NCI-H446 (cell line): ENCODE data around the gene UNC93B1.
A peak's percentile ranks its signal among the peaks of the same experiment; 100 is the strongest.

Experiments
- DNase-seq, 2 experiments: peaks; one replicate each; lab custom pipeline; 2025; lab: John Stamatoyannopoulos, UW

UNC93B1 gene

DNA sequence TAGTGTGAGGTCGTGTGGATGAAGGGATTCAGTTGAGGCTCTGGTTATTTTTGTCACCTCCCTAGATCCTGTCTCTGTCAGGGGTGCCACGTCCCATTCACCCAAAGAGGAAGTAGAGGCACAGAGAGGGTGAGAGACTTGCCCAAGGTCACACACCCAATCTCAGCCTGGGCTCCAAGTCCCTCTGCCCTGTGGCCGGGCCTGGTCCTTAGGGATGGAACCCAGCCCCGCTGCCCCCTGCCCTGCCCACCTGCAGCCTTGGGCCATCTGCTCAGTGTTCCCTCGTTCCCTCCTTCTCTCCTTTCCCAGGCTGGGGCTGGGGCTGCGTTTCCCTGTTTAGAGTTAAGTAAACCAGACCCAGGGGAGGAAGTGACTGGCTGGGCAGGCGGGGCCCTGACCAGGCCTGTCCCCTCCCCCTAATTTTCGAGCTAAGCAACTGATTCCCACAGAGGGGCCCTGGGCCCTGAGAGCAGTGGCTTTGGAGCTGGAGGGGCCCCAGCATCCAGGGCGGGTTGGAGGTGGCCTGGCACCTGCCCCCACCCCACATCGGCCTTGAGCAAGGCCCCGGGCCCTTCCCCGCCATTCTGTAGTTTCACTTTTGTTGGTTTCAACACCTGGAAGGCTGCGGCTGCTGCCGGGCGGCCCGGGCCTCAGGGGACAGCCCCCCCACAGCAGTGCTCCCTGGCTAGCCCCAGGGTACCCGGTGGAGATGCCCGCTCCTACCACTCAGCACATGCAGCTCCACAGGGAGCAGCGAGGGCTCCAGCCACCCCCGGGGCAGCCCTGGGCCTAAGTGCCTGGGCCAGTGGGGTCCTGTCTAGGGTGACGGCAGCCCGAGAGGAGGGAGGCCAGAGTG lies 36.4 kb upstream of the UNC93B1 start:
- no peak for DNase-seq

DNA sequence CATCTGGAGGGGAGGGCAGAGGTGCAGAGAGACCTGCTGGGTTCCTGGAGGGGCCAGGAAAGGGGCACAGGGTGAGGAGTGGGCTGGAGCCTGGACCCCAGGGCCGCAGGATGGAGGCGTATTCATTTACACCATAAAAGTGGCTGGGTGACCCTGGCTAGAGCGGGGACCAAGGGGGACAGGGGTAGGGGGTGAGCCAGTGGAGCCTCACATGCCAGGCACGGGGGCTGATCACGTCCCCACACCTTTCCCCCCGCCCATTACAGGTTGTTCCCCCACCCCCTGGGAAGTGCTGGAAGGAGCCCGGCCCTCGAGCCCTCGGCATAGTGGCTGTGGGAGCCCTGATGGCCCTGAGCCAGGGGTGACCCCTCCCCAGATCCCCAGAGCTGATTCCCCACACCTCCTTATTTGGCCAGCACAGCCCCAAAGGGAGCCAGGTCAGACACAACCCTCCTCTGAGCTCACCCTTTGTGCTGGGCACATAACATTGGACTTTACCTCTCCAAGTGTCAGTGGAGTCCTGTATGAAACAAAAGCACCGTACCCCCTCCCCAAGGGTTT lies 35.7 kb upstream of the UNC93B1 start:
- DNase-seq = no peak

DNA sequence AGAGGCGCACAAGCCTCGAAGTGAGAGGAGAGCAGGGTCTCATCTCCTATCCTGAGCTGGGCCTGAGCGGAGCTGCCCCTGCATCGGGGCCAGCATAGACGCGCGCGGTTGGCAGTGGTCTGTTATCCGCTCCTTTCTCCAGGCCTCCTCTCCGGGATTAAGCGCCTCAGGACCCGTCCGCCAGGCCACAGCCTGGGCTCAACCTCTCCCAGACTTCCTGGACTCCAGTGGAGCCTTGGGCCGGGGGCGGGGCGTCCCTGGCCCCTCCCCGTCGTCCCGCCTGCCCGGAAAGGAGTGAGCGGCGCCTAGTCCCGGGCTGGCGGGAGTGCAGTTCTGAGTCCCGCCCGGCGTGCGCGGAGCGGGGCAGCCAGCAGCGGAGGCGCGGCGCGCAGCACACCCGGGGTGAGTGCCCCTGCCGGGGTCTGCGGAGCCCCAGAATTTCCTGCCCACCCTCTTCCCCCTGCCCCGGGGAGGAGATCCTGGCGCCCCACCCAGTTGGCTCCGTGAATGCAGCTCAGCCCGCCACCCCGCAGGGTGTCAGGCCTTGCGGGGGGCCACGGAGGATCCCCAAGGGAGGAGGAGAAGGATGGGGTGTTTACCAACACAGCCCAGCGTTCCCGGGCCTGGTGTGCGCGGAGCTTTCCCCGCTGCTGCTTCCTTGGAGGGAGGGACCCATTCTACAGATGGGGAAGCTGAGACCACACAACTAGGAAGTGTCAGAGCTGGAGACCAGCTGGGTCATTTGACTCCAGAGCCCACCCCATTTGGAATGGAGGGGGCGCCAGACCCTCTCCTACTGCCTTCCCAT lies 35.0 kb upstream of the UNC93B1 start, which contains the start of gene TCIRG1:
TCIRG1 (plus strand) TSS at position 308 of the 808 bp plus-strand sequence. CDS start 2,247 bp downstream, outside the sequence.
- DNase-seq = no peak

DNA sequence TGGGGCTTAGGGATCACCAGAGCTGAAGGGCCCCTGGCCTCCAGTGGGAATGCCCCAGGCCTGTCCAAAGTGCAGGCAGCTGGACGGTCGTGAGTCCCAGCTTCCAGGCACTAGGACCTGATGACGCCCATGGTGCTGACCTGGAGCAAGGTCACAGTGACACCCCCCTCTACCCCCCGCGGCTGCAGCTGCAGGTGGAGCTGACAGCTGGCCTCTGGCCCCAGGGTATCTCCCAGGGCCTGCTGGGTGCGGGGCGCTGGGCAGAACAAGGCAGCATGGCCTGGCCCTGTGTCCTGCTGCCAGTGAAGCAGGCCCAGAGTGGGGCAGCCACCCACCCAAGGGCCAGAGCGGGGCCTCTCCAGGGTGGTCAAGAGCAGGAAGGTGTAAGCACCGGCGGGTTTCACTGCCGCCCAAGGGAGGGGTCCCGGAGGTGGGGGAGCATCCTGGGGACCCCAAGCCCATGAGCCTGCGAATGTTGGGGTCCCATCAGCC lies 34.4 kb upstream of the UNC93B1 start:
- DNase-seq = no peak

DNA sequence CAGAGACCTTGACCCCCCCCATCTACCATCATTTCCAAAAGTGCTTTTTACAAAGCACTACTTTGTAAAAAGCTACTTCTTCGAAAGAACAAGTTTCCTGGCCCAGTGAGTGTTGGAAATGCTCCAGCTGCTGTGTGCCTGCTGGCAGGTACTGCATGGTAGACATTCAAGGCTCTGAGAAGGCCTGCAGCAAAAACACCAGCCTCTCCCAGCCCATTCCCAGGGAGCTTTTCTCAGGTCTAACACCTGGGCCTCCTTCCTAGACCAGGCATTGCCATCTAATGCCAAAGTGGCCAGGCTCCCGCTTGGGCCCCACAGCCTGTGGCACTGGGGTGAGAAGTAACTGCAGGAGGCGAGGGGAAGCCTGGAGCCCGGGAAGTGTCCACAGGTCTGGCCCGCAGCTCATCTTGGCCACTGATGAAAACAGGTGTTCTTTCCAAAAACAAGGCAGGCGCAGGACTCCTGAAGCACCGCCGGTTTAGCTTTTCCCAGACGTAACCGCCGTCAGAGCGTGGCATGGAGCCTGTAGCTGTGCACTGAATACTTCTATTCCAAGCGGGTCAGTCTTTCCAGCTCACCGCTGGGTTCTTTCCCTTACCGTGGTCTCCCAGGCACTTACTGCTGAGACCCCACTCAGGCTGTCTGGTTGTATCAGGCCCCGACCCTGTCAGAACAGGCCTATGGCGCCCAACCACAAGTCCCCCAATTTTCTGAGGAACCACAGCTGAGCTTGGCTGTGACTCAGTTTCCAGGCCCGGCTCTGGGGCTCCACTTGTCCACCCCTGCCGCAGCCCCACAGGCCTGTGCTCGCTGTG lies 33.7 kb upstream of the UNC93B1 start:
- no peak for DNase-seq

DNA sequence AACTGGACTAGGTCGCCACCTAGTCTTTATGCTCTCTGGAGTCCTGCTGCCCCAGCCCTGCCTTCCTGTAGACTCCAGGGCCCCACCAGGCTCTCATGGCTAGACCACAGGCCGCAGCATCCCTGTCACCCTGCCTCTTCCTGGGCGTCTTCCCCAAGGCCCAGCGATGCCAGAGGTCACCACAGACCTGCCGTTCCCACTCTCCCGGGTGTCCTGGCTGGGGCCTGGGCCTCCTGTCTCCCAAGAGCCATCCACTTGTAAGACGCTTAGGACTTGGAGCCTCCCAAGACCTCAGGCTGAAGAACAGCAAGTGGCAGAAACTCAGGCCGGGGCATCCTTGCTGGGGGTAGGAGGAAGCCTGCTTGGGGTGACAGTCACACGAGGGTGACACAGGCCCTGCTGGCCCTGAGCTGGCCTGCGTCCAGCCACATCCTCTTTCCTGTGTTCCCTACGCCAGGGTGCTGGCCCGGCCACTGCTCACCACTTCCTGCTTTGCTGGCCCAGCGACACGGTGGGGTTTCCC lies 32.9 kb upstream of the UNC93B1 start:
- DNase-seq = no peak

DNA sequence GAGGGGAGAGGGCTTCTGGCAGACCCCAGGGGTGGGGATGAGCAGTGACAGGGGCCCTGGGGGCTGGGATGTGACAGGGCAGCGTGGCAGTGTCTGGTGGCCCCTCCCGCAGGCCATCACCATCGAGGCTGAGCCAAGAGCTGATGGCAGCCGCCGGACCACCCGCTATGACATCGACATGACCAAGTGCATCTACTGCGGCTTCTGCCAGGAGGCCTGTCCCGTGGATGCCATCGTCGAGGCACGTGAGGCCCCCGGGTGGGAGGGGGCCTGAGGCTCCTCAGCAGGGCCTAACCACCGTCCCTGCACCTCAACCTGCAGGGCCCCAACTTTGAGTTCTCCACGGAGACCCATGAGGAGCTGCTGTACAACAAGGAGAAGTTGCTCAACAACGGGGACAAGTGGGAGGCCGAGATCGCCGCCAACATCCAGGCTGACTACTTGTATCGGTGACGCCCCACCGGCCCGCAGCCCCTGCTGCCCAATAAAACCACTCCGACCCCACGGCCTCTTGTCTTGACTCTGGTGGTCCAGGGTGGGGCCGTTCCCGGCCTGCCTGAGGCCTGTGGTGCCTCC lies 32.3 kb upstream of the UNC93B1 start:
- no peak for DNase-seq

DNA sequence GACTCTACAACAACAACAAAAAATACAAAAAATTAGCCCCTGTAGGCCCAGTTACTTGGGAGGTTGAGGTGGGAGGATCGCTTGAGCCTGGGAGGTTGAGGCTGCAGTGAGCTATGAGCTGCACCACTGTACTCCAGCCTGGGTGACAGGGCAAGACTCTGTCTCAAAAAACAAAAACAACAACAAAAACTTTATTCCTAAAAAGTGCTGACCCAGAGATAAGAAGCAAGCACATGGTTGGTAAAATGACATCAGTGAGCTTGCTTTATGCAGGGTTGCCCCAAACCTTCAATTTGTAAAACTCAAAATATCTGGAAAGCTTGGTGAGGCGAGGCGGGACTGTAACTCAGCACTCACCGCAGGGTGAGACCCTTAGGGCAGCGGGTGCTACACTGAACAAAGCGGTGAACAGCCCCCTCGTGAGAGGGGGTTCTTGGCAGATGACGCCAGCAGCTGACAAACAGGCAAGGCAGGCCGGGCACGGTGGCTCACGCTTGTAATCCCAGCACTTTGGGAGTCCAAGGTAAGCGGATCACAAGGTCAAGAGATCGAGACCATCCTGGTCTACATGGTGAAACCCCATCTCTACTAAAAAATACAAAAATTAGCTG lies 31.5 kb upstream of the UNC93B1 start:
- no peak for DNase-seq

DNA sequence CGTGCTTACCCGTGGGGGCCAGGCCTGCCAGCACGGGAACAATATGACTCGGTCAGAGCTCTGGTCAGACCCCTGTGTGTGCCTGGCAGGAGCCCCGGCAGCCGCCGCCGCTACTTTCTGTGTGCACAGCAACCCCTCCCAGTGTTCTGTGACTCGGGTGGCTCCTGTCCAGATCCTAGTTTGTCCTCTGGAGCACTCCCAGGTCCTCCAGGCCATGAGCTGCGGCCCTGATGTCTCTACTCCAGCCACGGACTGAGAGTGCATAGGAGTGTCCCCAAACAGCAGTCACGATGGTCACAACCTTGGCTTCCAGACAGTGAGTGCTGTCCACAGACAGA lies 29.8 kb upstream of the UNC93B1 start:
- DNase-seq = no peak

DNA sequence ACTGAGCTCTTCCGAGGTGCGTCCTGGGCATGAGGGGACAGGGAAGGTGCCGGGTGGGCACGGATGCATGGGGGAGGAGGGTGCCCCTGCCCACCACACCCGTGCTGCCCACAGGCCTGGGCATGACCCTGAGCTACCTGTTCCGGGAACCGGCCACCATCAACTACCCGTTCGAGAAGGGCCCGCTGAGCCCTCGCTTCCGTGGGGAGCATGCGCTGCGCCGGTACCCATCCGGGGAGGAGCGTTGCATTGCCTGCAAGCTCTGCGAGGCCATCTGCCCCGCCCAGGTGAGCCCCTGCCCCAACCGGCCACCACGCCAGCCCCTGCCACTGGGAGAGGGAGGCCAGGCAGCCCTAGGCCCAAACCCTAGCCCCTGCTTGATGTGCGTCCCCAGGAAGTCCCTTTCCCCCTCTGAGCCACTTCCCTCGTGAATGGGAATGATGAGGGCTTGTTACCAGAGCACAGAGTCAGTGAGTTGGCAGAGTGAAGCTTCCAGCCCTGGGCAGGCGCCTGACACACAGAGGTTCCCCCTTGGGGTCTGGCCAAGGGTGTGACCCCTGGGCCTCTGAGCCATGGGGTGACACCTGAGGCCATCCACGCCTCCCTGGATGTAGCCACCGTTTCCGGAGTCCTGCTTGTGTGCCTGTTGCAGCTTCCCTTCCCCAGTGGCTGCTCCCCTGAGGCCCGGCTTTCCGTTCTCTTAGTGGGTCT lies 29.3 kb upstream of the UNC93B1 start:
- DNase-seq = no peak

DNA sequence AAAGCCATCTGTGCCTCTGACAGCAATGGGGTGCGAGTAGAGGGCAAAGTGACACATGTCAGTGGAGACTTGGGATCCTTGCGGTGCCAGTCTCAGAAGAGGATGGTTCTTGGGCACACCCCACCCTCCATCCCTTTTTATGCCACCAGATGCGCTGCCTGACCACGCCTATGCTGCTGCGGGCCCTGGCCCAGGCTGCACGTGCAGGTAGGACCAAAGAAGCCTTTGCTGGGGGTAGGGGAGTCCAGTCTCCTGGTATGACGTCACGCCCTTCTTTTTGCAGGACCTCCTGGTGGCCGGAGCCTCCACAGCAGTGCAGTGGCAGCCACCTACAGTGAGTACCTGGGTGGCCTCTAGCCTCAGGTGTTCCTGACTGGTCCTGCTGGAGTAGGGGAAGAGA lies 28.1 kb upstream of the UNC93B1 start:
- no peak for DNase-seq

DNA sequence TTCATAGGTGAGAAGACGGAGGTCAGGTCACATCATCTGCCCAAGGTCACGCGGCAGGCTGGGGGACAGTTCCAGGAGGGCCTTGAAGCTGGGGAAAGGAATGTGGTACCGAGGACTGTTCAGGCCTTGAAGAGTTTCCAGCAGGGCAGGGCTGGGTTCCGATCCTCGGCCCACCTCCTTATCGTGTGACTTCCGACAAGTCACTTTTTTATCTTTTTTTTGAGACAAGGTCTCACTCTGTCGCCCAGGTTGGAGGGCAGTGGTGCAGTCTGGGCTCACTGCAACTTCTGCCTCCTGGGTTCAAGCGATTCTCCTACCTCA lies 27.2 kb upstream of the UNC93B1 start:
- no peak for DNase-seq

DNA sequence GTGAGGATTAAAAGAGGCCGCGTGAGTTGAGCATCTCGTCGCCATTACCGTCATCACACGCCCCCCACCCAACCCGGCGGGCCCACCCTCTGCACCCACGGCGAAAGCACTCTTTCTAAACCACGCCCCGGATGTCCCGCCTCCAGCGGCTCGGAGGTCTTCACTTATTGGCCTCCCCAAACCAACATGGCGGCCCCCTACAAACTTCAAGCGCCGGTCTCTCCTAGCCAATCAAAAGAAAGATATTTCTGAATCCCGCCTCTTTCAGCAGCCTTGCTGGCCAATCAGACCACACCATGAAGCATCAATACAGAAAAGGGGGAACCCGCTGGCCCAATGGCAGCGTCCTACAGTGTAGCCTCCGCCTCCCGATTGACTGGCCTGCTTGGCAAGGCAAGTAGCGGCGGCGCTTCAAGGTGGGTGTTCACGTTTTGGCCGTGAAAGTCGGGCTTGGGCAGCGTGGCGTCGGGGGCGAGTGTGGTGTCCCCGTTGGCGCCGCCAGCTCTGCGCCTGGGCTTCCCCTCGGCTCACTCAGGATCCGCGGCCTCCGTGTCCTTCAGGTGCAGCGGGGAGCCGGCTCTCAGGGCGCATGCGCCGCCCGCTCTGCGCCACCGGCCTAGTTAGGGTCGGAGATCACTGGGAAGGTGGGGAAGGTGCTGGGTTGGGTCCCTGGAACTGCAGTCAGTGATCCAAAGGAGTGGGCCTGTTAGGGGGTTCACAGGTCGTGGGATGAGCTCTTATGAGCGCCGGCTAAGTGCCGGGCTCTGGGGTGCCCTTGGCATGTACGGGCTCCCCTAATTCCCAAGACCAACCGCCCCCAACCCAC lies 26.6 kb upstream of the UNC93B1 start, which contains the start of gene NDUFS8:
NDUFS8 (plus strand) TSS at position 364 of the 826 bp plus-strand sequence. CDS start 1,471 bp downstream, outside the sequence.
- DNase-seq = peak; percentile 99

DNA sequence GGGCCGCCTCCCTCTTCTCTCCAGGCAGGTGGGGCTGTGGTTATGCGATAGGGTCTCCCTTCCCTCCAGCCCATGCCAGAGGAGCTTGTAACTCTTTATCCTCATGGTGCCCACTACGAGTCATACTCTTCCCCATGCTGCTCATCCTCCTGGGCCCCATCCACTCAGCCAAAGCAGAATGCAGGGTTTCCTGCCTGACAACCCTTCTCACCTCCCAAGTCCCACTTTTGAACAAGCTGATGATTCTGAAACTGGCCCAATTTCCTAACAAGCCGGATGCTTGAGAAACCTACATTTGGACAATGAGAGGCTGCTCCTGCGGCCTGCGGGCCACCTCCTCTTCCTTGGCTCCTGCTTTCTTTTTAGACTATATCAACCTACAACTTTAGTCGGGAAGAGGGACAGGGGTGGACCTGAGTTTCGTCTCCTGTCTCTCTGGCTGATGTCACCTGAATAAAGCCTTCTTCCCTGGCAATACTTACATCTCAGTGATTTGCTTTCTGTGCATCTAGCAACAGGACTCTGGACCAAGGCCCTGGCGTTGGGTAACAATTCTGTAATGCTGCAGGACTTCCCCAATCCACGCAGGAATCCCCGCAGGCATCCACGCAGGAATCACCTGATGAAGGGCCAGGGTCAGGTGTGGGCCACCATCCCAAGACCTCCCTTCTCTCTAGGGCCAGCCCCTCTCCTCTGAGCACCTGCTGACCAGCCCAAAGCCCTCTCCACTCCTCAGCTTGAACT lies 25.1 kb upstream of the UNC93B1 start:
- no peak for DNase-seq

DNA sequence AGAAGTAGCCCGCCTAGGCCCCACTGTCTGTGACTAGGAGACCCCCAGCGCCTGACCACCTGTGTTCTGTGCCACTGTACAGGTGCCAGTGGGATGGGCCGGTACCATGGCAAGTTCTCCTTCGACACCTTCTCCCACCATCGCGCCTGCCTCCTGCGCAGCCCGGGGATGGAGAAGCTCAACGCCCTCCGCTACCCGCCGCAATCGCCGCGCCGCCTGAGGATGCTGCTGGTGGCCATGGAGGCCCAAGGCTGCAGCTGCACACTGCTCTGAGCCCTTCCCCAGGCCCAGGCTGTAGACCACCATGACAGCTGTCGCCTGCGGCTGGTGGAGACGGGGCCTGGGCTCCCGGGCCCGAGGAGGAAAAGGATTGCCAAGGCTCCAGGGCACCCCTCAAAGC lies 23.8 kb upstream of the UNC93B1 start:
- DNase-seq = no peak

DNA sequence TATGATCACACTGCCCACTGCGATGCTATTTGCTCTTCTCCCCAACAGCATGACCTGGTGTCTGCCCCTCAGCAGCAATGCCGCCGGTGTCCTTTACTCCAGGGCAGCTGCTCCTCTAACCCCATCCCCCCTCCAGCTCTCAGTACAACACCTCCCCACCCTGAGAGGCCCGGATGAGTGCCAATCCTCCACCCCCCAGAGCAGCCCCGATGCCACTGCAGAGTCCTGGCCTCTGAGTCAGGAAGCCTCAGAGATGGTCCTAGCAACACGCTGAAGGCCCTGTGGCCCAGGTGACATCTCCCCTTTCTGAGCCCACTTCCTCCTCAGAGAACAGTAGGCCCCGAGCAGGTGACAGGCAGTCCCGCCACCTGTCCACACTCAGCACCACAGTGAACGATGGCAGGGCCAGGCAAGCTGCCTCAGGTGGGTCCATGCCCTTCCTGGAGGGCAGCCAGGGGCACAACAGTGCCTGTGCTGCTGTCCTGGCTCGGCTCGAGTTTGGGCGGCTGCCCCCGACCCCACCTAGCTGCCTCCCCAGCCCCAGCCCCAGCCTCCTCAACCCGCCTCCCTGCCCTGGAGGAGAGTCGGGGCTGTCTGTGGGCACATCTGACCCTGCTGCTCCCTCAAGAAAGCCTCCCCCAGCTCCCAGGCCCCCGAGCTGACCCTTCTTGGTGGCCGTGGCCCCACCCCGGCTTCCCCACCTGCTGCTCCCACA lies 22.7 kb upstream of the UNC93B1 start:
- DNase-seq = no peak

DNA sequence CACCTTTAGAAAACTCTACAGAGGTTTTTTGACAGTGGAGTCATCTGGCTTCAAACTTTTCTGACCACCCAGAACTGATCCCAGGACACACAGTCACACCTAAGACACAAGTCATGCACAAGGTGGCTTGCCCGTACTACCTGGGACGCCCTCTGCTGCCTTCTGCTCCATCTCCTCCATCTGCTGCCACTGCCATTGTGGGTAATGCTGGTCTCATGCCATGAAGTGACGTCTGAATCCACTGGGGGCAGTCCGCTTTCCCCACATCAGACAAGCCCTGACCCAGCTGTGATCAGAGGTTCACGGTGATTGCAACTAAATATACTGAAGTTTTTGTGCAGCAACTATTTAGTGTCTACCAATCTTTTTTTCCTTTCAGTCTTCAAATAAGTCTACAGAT lies 21.1 kb upstream of the UNC93B1 start:
- DNase-seq = no peak

DNA sequence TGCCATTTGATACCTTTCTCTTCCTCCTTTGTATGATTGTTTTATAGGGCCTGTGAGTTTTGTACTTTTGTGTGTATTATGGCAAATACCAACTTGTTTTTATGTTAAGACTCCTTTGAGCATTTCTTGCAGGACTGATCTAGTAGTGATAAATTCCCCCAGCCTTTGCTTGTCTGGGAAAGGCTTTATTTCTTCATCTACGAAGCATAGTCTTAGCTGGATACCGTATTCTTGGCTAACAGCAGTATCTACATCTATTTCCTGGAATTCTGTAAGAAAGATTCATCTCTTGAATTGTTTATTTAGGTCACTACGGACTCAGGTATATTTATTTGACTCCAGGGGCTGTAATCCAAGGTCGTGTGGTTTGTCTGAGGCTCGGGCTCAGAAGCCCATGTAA lies 20.6 kb upstream of the UNC93B1 start:
- DNase-seq = no peak
